ENCODE results near the gene STARD13.
"Not testable (repeated sequence)": the region's sequence is repeated elsewhere in the genome, so short reads cannot be mapped to it uniquely, and the experiment has no call there.

Gene STARD13

DNA sequence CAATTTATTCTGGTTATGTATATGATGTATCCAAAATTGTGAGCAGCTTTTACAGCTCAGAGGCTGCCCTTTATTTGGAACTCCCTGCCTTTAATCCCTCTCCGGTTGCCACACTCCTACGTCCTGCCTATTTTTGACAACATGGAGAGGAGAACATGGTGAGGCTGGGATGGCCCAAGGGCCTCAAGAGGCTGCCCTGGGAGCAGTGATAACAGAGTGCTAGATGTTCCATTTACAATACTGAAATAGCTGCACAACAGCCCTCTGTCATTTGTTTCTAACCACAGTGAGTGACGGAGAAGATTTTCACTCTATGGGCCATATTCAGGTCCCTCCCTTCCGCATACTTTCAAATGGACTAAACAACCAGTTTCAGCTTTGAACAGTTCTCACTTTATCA lies 33.4 kb downstream of the STARD13 start:
- DNase-seq (ENCODE audit: low read depth), result no peak

GRCh38 chr13:33251131-33251661 lies 34.4 kb downstream of the STARD13 start:
- DNase-seq (ENCODE audit: low read depth), result peak; percentile 86

DNA sequence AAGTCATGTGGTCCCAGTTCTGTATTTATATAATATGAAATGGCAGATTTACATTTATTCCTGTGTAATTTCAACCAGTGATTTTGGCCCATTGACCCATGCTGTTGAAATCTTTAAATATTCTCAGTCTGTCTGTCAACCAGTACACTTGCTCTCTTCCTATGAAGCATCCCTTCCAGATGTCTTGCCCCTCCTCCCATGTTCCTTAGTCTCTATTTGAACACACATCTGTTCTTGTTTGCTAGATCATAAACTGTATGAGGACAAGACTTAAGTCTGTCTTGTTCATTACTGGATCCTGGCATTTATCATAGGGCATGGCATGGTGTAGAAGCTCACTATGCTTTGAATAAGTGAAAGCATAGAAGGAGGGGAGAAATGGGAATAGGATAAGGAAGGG lies 34.9 kb downstream of the STARD13 start:
- DNase-seq (ENCODE audit: low read depth), result no peak

GRCh38 chr13:33249894-33250293 lies 35.7 kb downstream of the STARD13 start:
- no peak for DNase-seq (ENCODE audit: low read depth)

DNA sequence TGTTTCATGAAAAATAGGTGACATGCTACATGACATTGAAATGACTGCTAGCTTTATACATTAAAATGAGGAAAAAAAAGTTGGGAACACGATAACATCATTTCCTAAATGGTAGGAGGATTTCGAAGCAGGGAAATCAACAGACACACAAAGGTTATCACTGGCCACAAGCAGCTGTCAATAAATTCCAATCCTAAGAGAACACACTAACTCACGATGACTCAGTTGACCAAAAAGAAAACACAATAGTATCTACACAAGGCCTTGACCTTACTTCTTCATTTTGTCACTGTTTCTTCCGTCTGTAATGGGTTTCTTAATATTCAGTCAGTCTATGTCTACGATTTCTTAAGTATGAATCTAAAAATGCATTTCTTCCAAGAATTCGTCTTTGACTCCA lies 36.5 kb downstream of the STARD13 start:
- DNase-seq (ENCODE audit: low read depth), result no peak

- DNase-seq (ENCODE audit: low read depth), result no peak
Observed at GRCh38 chr13:33245505-33246158, 39.9 kb downstream of the STARD13 start.

DNA sequence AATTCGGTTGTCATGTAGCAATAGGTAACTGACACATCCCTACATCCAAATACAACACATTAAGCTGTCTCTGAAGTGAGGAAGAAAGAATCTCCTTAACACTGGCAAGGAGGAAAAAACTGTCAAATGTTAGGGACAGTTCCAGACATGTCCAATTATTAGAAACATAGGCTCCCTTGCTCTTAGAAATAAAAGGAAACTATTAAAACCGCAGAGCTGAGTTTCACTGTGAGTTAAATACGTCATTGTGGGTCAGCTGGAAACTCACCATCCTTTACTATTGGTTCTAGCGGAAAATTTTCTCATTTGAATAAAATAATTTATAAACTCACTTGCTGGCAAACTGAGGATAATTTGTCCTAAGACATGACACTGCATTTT lies 40.7 kb downstream of the STARD13 start:
- no peak for DNase-seq (ENCODE audit: low read depth)

GRCh38 chr13:33244210-33244906 lies 41.2 kb downstream of the STARD13 start:
- DNase-seq (ENCODE audit: low read depth), result no peak

DNA sequence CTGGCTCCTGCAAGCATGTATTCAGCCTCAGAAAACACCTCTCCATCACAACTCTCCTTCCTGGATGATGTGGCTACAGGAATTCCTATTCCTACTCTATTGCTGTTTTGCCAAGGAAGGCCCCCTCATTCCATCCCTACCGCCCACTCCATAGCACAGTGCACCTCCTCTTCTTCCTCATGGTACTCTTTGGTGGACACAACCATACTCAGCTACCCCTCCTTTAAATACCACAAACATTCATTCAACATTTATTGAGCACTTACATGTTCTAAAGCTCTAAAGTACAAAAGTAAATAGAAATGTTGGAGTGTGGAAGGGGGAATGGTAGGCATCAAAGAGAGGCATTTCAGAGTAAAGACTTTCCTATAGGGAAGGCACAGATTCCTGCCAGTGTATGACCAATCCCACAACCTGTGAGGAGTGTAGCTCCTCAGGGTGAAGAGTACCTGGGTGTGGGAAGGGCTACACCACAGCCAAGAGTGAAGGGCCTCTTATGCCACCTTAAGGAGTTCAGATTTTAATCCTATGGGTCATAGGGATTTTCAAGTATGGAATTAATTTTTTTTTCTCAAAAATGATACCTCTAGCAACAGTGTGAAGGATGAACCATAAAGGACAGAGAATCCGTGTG lies 42.5 kb downstream of the STARD13 start:
- DNase-seq (ENCODE audit: low read depth), result no peak

DNA sequence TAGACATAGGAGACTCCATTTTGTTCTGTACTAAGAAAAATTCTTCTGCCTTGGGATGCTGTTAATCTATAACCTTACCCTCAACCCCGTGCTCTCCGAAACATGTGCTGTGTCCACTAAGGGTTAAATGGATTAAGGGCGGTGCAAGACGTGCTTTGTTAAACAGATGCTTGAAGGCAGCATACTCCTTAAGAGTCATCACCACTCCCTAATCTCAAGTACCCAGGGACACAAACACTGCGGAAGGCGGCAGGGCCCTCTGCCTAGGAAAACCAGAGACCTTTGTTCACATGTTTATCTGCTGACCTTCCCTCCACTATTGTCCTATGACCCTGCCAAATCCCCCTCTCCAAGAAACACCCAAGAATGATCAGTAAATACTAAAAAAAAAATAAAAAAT lies 43.2 kb downstream of the STARD13 start:
- not testable (repeated sequence) for DNase-seq (ENCODE audit: low read depth)

GRCh38 chr13:33236021-33236420 lies 49.5 kb downstream of the STARD13 start:
- peak; percentile 64 for DNase-seq (ENCODE audit: low read depth)

DNA sequence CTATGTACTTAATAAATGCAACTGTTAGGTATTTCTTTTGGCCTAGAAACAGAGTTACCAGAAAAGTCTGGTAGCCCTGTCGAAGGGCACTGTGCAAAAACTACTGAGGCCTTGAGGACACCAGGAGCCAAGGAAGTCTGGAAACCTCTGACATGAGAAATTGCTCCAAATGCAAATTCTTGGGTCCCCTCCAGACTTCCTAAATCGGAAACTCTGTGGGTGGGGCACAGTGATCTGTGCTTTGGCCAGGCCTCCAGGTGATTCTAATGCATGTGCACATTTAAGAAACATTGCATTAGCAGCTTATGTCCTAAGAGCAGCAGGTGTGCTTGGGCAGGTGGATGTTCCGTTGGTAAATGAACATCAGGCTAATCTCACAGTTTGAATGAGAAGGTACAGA lies 50.0 kb downstream of the STARD13 start:
- DNase-seq (ENCODE audit: low read depth), result no peak

GRCh38 chr13:33235078-33235477 lies 50.5 kb downstream of the STARD13 start:
- no peak for DNase-seq (ENCODE audit: low read depth)

GRCh38 chr13:33233547-33233946 lies 52.0 kb downstream of the STARD13 start:
- no peak for DNase-seq (ENCODE audit: low read depth)

DNA sequence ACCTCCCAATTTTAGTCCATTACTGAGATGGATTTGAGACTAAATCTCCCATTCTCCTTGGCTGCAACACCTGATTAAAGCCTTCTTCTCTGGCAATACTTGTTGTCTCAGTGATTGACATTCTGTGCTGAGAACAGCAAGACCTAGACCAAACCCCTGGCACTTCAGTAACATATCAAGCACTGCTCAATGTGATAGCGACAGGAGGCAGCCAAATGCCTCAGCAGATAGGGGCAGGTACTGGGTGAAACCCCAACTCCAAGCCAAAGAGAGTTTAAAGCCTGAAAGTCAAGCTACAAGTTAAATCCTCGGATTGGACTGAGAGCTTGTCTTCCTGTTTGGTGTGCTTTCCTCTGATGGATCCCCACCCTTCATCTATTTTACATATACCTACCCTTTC lies 52.7 kb downstream of the STARD13 start:
- no peak for DNase-seq (ENCODE audit: low read depth)

- DNase-seq (ENCODE audit: low read depth), result no peak
Observed at GRCh38 chr13:33231339-33231738, 54.2 kb downstream of the STARD13 start.

DNA sequence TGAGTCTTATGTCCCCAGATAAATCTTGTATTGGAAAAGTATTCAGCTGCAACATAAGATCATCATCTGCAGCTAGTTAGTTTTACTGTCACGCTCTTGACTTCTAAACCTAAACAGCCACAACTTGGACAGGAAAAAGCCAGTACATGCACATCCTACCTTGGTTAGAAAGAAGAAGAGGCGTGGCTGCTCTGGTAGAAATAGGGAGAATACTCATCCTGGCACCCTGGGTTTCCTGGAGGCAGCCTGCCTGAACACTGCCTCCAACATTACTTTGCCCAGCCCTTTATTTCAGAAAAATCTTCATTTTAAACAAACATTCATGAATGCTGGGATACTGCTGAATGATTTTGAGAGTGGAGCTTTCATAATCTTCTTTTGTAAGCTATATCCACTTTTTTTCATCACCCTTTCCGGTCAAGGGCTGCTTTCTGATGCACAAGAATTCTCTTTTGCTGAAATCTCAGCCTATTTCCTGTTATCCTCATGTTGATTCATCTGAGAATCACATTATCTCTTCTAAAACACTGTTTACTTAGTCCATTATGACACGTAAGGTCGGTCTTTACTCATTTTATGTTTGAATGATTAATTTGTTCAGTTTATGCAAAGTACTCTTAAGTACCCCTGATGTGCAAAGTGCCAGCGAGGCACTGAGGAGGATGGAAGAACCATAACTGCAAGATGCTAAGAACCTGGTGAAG lies 55.2 kb downstream of the STARD13 start:
- DNase-seq (ENCODE audit: low read depth), result no peak

GRCh38 chr13:33229446-33230177 lies 55.9 kb downstream of the STARD13 start:
- DNase-seq (ENCODE audit: low read depth), result peak; percentile 52

GRCh38 chr13:33228648-33229445 lies 56.7 kb downstream of the STARD13 start:
- peak; percentile 40 for DNase-seq (ENCODE audit: low read depth)

DNA sequence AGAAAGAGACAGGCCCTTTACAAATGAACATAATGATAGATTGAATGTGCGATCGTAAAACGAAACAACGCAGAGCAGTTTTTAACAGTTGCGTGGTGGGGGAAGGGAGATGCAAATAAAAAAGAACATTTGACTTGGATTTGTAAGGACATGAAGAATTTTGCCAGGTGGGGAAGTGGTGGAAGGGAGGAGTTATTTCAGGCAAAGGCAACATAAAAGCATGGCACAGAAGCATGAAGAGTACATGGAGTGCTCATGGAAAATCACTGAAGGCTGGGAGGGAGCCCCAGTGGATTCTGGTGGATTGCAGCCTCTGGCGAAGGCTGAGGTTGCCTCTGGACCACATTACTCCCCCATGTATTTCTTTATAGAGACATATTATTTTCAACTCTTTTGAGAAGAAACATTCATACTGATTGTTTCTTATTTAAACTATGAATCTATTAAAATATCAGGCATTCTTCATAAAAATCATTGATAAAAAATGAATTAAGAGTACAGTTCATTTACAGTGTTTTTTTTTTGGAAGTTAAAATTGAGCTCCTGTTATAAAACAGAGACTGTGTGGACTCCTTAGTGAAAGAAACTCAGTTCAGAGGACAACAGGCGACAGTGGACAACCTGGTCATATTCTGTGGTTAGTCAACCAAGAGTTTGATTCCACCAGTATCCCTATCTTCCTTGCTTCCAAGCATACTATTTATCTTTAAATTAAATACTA lies 57.5 kb downstream of the STARD13 start:
- DNase-seq (ENCODE audit: low read depth), result no peak

Data from fibroblast of the conjunctiva (primary cell).